B cell (primary cell): ENCODE data around the gene C4orf46. TPM values are rescaled to one million over a fixed set of nuclear protein-coding genes. Genes with fewer than 3 reads are reported as not detected.

Experiments
- ATAC-seq: fragments of 200-7000 bp; cut with Tn5 transposase; one replicate; pipeline ENCODE4 v1.10.0; 2021; ENCODE audit warnings: low read depth, mild to moderate bottlenecking, moderate number of reproducible peaks, moderate library complexity
- CTCF ChIA-PET: fragments of 350-600 bp; sonication (Branson Sonifier 250); formaldehyde crosslinking; loops from one replicate; lab custom pipeline; 2021; ENCODE audit warnings: antibody characterized with exemption, inconsistent platforms; lab: Charles Lee
- POLR2A ChIA-PET: fragments of 350-600 bp; sonication (Branson Sonifier 250); formaldehyde crosslinking; loops from one replicate; lab custom pipeline; 2021; ENCODE audit warnings: antibody characterized with exemption; lab: Charles Lee
- DNase-seq: peaks from one replicate; pipeline ENCODE4 v3.0.0; 2013
- H2AFZ ChIP-seq: 2 replicates; pipeline ENCODE4 v1.6.1; 2012; ENCODE audit warnings: mild to moderate bottlenecking, low read depth, low read length; ENCODE audit not compliant: insufficient read depth, poor library complexity, severe bottlenecking
- H3K27ac ChIP-seq, 2 donors: 1 replicate in 1 of 2; 2 replicates in 1 of 2; pipeline ENCODE4 v1.5.1; 2012 to 2013; ENCODE audit warnings: low read length in 2 of 2, mild to moderate bottlenecking in 2 of 2, moderate library complexity in 1 of 2
- H3K27me3 ChIP-seq, 4 experiments: fragments of 200-600 bp in 1 of 4; sonication (generic) in 1 of 4; replicated peaks in 1 of 4; 1 replicate in 2 of 4; 2 replicates in 2 of 4; pipeline versions ENCODE4 v1.6.1 to v1.7.0; 2013 to 2016; ENCODE audit warnings: low read length in 3 of 4, mild to moderate bottlenecking in 2 of 4, mixed read lengths in 1 of 4, moderate library complexity in 1 of 4; ENCODE audit not compliant: insufficient read depth in 4 of 4, control insufficient read depth in 3 of 4; ENCODE audit errors: control extremely low read depth in 1 of 4
- H3K36me3 ChIP-seq, 2 experiments: replicated peaks in 1 of 2; 1 replicate in 1 of 2; 2 replicates in 1 of 2; pipeline versions ENCODE4 v1.6.1 to v1.7.1; 2013; ENCODE audit warnings: low read length in 1 of 2; ENCODE audit not compliant: insufficient read depth in 2 of 2, control insufficient read depth in 1 of 2; ENCODE audit errors: control extremely low read depth in 1 of 2, extremely low read depth in 1 of 2
- H3K4me1 ChIP-seq, 2 donors: fragments of 200-600 bp in 1 of 2; sonication (generic) in 1 of 2; 1 replicate in 1 of 2; 2 replicates in 1 of 2; pipeline versions ENCODE4 v1.5.1 to v1.6.1; 2013 to 2017; ENCODE audit warnings: low read length in 2 of 2; ENCODE audit not compliant: control insufficient read depth in 2 of 2, insufficient read depth in 2 of 2
- H3K4me2 ChIP-seq: replicated peaks from 2 replicates; pipeline ENCODE3; 2012; ENCODE audit warnings: mild to moderate bottlenecking, low read depth, low read length; ENCODE audit not compliant: poor library complexity, severe bottlenecking
- H3K4me3 ChIP-seq, 5 experiments: fragments of 200-600 bp in 1 of 5; sonication (generic) in 1 of 5; 1 replicate in 3 of 5; 2 replicates in 2 of 5; pipeline versions ENCODE4 v1.5.1 to v1.7.0; 2011 to 2016; ENCODE audit warnings: low read length in 4 of 5, mild to moderate bottlenecking in 4 of 5, low read depth in 2 of 5, control low read depth in 1 of 5, moderate library complexity in 1 of 5; ENCODE audit not compliant: insufficient read depth in 1 of 5; ENCODE audit errors: control extremely low read depth in 1 of 5, extremely low read depth in 1 of 5
- H3K79me2 ChIP-seq: fragments of 200-600 bp; sonication (generic); one replicate; pipeline ENCODE4 v1.6.0; 2016; ENCODE audit warnings: low read length; ENCODE audit not compliant: control insufficient read depth, insufficient read depth
- H3K9ac ChIP-seq: fragments of 200-600 bp; sonication (generic); 2 replicates; pipeline ENCODE4 v1.6.1; 2017; ENCODE audit warnings: mild to moderate bottlenecking, low read length, moderate library complexity
- H3K9me3 ChIP-seq, 3 donors: one replicate each; pipeline versions ENCODE4 v1.6.1 to v1.7.1; 2013; ENCODE audit warnings: low read length in 2 of 3; ENCODE audit not compliant: control insufficient read depth in 2 of 3, insufficient read depth in 1 of 3; ENCODE audit errors: control extremely low read depth in 1 of 3
- H4K20me1 ChIP-seq: 2 replicates; pipeline ENCODE4 v1.6.0; 2012; ENCODE audit warnings: mild to moderate bottlenecking, low read length; ENCODE audit not compliant: insufficient read depth, control insufficient read depth, poor library complexity, severe bottlenecking
- H3K27ac Mint-ChIP-seq: one replicate; pipeline ENCODE4 v1.8.0; 2021; ENCODE audit warnings: mixed read lengths
- H3K27me3 Mint-ChIP-seq: one replicate; pipeline ENCODE4 v1.8.0; 2021; ENCODE audit warnings: mixed read lengths
- H3K4me1 Mint-ChIP-seq: one replicate; pipeline ENCODE4 v1.8.0; 2021; ENCODE audit warnings: mixed read lengths
- H3K4me3 Mint-ChIP-seq: one replicate; pipeline ENCODE4 v1.8.0; 2021; ENCODE audit warnings: mixed read lengths
- H3K9me3 Mint-ChIP-seq: one replicate; pipeline ENCODE4 v1.8.0; 2022; ENCODE audit warnings: mixed read lengths; ENCODE audit not compliant: insufficient read depth
- EZH2 ChIP-seq: IDR thresholded peaks from 2 replicates; pipeline ENCODE4 v1.6.1; 2012; ENCODE audit warnings: borderline replicate concordance, low read depth, mild to moderate bottlenecking, moderate library complexity, low read length; ENCODE audit not compliant: insufficient read depth, poor library complexity, severe bottlenecking
- WGBS: methylation state at CpG from one replicate; pipeline ENCODE4 v1.1.5; 2013; ENCODE audit warnings: missing lambda C conversion rate; ENCODE audit not compliant: insufficient coverage; 5-methylcytosine and 5-hydroxymethylcytosine counted together
- intact Hi-C: fragments of 100-400 bp; cut with micrococcal nuclease; formaldehyde crosslinking; loops from one replicate; pipeline ENCODE4 v1.10.0; 2022
- polyA plus RNA-seq: library from polyadenylated mRNA; depleted of rRNA; stranded (reverse); fragments of >200 nt; gene quantifications from 2 replicates; pipeline ENCODE4 v1.2.3, GENCODE V29; 2012
- total RNA-seq, 2 donors: library from RNA; stranded (reverse); fragments of 120-200 nt in 1 of 2; gene quantifications; 1 replicate in 1 of 2; 2 replicates in 1 of 2; pipeline versions ENCODE4 v1.2.3 to v1.2.4, GENCODE V29; 2013 to 2022
- TF ChIP-seq, protein P1 (sequence below): fragments of 200-600 bp; IDR thresholded peaks from one replicate; pipeline ENCODE4 v1.8.0; 2022; ENCODE audit warnings: antibody characterized with exemption, mild to moderate bottlenecking

Gene C4orf46
- total and polyA plus RNA-seq, 2 donors (not counting 1 experiment from before 2014, with no cell fraction given) = 3.8 to 4.6 TPM

DNA sequence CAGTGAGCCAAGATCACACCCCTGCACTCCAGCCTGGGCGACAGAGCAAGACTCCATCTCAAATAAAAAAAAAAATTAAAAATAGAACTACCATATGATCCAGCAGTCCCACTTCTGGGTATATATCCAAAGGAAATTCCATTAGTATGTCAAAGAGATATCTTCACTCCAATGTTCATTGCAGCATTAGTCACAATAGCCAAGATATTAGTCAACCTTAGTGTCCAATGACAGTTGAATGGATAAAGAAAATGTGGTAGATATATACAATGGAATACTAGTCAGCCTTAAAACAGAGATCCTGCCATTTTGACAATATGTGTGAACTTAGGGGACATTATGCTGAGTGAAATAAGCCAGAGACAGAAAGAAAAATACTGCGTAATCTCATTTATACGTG lies 49.4 kb downstream of the C4orf46 start:
- intact Hi-C loops = no loop called here
- H3K4me2 ChIP-seq = no peak overlapping the region
- no peaks in the 10 kb centered on the region for H3K4me1 Mint-ChIP-seq
- POLR2A ChIA-PET = no interaction called here
- H3K36me3 ChIP-seq = no peaks in the 10 kb centered on the region
- 100% methylated on average over 1 of the region's 3 CpGs for WGBS
- peaks cover 14% of the 10 kb centered on the region for H3K27me3 Mint-ChIP-seq
- H3K9ac ChIP-seq = no peak overlapping the region
- no peaks in the 10 kb centered on the region for H3K9me3 ChIP-seq
- TF ChIP-seq EZH2 = no peak
- TF ChIP-seq, protein P1, sequence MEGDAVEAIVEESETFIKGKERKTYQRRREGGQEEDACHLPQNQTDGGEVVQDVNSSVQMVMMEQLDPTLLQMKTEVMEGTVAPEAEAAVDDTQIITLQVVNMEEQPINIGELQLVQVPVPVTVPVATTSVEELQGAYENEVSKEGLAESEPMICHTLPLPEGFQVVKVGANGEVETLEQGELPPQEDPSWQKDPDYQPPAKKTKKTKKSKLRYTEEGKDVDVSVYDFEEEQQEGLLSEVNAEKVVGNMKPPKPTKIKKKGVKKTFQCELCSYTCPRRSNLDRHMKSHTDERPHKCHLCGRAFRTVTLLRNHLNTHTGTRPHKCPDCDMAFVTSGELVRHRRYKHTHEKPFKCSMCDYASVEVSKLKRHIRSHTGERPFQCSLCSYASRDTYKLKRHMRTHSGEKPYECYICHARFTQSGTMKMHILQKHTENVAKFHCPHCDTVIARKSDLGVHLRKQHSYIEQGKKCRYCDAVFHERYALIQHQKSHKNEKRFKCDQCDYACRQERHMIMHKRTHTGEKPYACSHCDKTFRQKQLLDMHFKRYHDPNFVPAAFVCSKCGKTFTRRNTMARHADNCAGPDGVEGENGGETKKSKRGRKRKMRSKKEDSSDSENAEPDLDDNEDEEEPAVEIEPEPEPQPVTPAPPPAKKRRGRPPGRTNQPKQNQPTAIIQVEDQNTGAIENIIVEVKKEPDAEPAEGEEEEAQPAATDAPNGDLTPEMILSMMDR = no peak
- CTCF ChIA-PET = no interaction called here
- H4K20me1 ChIP-seq = no peaks in the 10 kb centered on the region
- no peak overlapping the region for H2AFZ ChIP-seq
- no peak overlapping the region for H3K27ac ChIP-seq
- H3K9me3 Mint-ChIP-seq = no peaks in the 10 kb centered on the region
- no peak for ATAC-seq
- H3K79me2 ChIP-seq = no peaks in the 10 kb centered on the region
- H3K27me3 ChIP-seq = peaks cover 0 to 3% (median 0%) of the 10 kb centered on the region in 4 experiments
- DNase-seq = no peak
- no peak overlapping the region for H3K27ac Mint-ChIP-seq
- H3K4me1 ChIP-seq = no peaks in the 10 kb centered on the region
- H3K4me3 Mint-ChIP-seq = no peak overlapping the region
- no peak overlapping the region for H3K4me3 ChIP-seq

DNA sequence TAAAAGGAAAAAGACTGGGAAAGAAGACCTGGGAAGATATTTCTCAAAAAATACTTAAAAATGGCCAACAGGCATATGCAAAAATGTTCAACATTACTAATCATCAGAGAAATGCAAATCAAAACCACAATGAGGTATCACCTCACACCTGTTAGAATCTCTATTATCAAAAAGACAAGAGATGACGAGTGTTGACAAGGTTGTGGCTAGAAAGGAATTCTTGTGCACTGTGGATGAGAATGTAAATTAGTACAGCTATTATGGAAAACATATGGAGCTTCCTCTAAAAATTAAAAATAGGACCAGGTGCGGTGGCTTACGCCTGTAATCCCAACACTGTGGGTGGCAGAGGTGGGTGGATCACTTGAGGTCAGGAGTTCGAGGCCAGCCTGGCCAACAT lies 50.0 kb downstream of the C4orf46 start:
- Histone ChIP-seq H3K27me3 (peaks cover 0 to 3% (median 0%) of the 10 kb centered on the region in 4 experiments), H3K9me3 (no peaks in the 10 kb centered on the region), H3K4me3 (no peak overlapping the region), H3K4me1 (no peaks in the 10 kb centered on the region), H4K20me1 (no peaks in the 10 kb centered on the region), H3K4me2 (no peak overlapping the region), H3K79me2 (no peaks in the 10 kb centered on the region), H3K9ac (no peak overlapping the region), H3K36me3 (no peaks in the 10 kb centered on the region), H3K27ac (no peak overlapping the region), H2AFZ (no peak overlapping the region)
- CTCF ChIA-PET = no interaction called here
- no peaks in the 10 kb centered on the region for H3K9me3 Mint-ChIP-seq
- POLR2A ChIA-PET = no interaction called here
- WGBS = no CpG with 5 or more reads among the region's 4 CpGs
- peaks cover 14% of the 10 kb centered on the region for H3K27me3 Mint-ChIP-seq
- TF ChIP-seq, protein P1 = no peak
- no peak for TF ChIP-seq EZH2
- intact Hi-C loops = no loop called here
- no peak for ATAC-seq
- DNase-seq = no peak
- H3K4me1 Mint-ChIP-seq = no peaks in the 10 kb centered on the region
- H3K4me3 Mint-ChIP-seq = no peak overlapping the region
- H3K27ac Mint-ChIP-seq = no peak overlapping the region
